HepG2 (cell line): ENCODE results near the gene TOP2A. TPM values are rescaled to one million over a fixed set of nuclear protein-coding genes. Genes with fewer than 3 reads are reported as not detected.

Source experiments
- BRF2 ChIP-seq: sonication (generic); formaldehyde crosslinking; IDR thresholded peaks from 2 replicates; pipeline ENCODE4 v1.8.1; 2022; ENCODE audit warnings: mild to moderate bottlenecking, missing genetic modification reagents
- ELF1 ChIP-seq: sonication (generic); formaldehyde crosslinking; IDR thresholded peaks from 2 replicates; pipeline ENCODE4 v1.4.0; 2020; ENCODE audit warnings: missing genetic modification reagents
- FOSL2 ChIP-seq: sonication (generic); formaldehyde crosslinking; IDR thresholded peaks from 2 replicates; pipeline ENCODE4 v1.4.0; 2020; ENCODE audit warnings: missing genetic modification reagents
- GABPA ChIP-seq, 2 experiments: IDR thresholded peaks; 2 replicates each; pipeline ENCODE4 v1.6.1; 2011 to 2016; ENCODE audit warnings: low read depth in 2 of 2, low read length in 1 of 2, missing biosample characterization in 1 of 2, missing genetic modification characterization in 1 of 2
- GATAD1 ChIP-seq: IDR thresholded peaks from 2 replicates; pipeline ENCODE4 v1.6.1; 2016; ENCODE audit warnings: missing genetic modification reagents, missing compliant biosample characterization
- IRF2 ChIP-seq: IDR thresholded peaks from 2 replicates; pipeline ENCODE4 v1.6.1; 2018; ENCODE audit warnings: missing genetic modification reagents, missing compliant biosample characterization
- JUN ChIP-seq: sonication (generic); formaldehyde crosslinking; IDR thresholded peaks from 2 replicates; pipeline ENCODE4 v1.4.0; 2020; ENCODE audit warnings: mild to moderate bottlenecking, missing genetic modification reagents
- KLF13 ChIP-seq: sonication (generic); formaldehyde crosslinking; IDR thresholded peaks from 2 replicates; pipeline ENCODE4 v1.4.0; 2020; ENCODE audit warnings: mild to moderate bottlenecking, missing genetic modification reagents
- MAFG ChIP-seq: sonication (generic); formaldehyde crosslinking; IDR thresholded peaks from 2 replicates; pipeline ENCODE4 v1.5.1; 2020; ENCODE audit warnings: mild to moderate bottlenecking, missing genetic modification reagents
- MTA3 ChIP-seq: sonication (generic); formaldehyde crosslinking; IDR thresholded peaks from 2 replicates; pipeline ENCODE4 v1.4.0; 2020; ENCODE audit warnings: missing genetic modification reagents
- NKX3-1 ChIP-seq: sonication (generic); formaldehyde crosslinking; IDR thresholded peaks from 2 replicates; pipeline ENCODE4 v1.5.0; 2020; ENCODE audit warnings: missing genetic modification reagents
- RBM22 ChIP-seq: fragments of 200-400 bp; formaldehyde crosslinking; optimal IDR thresholded peaks from 2 replicates; pipeline ENCODE3; 2017; ENCODE audit warnings: mild to moderate bottlenecking, low read length, moderate library complexity
- SIN3A ChIP-seq: IDR thresholded peaks from 2 replicates; pipeline ENCODE4 v1.6.1; 2011; ENCODE audit warnings: low read depth, mild to moderate bottlenecking, control low read depth, low read length, borderline replicate concordance
- TFDP1 ChIP-seq: IDR thresholded peaks from 2 replicates; pipeline ENCODE4 v1.6.1; 2016; ENCODE audit warnings: missing compliant biosample characterization, missing genetic modification reagents, borderline replicate concordance
- TFE3 ChIP-seq: IDR thresholded peaks from 2 replicates; pipeline ENCODE4 v1.6.1; 2016
- ZBTB8A ChIP-seq: sonication (generic); formaldehyde crosslinking; IDR thresholded peaks from 2 replicates; pipeline ENCODE4 v1.4.0; 2020; ENCODE audit warnings: mild to moderate bottlenecking, low read depth, missing genetic modification reagents, borderline replicate concordance
- ZNF10 ChIP-seq: sonication (generic); formaldehyde crosslinking; IDR thresholded peaks from 2 replicates; pipeline ENCODE4 v1.4.0; 2020; ENCODE audit warnings: mild to moderate bottlenecking, low read depth, missing genetic modification reagents, borderline replicate concordance
- ZNF138 ChIP-seq: sonication (generic); formaldehyde crosslinking; IDR thresholded peaks from 2 replicates; pipeline ENCODE4 v1.5.0; 2020; ENCODE audit warnings: mild to moderate bottlenecking, low read depth, missing genetic modification reagents
- ZNF143 ChIP-seq: sonication (generic); formaldehyde crosslinking; IDR thresholded peaks from 2 replicates; pipeline ENCODE4 v1.4.0; 2020; ENCODE audit warnings: missing genetic modification reagents
- ZNF224 ChIP-seq: sonication (generic); formaldehyde crosslinking; IDR thresholded peaks from 2 replicates; pipeline ENCODE4 v1.5.0; 2020; ENCODE audit warnings: mild to moderate bottlenecking, missing genetic modification reagents
- ZNF552 ChIP-seq: sonication (generic); formaldehyde crosslinking; IDR thresholded peaks from 2 replicates; pipeline ENCODE4 v1.9.0; 2022; ENCODE audit warnings: missing genetic modification reagents, mild to moderate bottlenecking, borderline replicate concordance
- polyA plus RNA-seq, 8 experiments: library from polyadenylated mRNA; depleted of rRNA in 3 of 8; stranded (reverse) in 7 of 8; unstranded in 1 of 8; fragments of >200 nt; fragmentation: Illumina TruSeq in 4 of 8; extraction: Trizol in 4 of 8; gene quantifications; 2 replicates each; pipeline versions ENCODE4 v1.2.1 to v1.2.3, GENCODE V29; 2011 to 2016; ENCODE audit warnings: low read depth in 4 of 8, missing spikeins in 1 of 8, mixed read lengths in 1 of 8; ENCODE audit not compliant: insufficient read depth in 1 of 8
- total RNA-seq, 5 experiments: library from RNA; depleted of rRNA; stranded (reverse); fragments of >200 nt; fragmentation: Illumina TruSeq; extraction: Trizol; gene quantifications; 2 replicates each; pipeline ENCODE4 v1.2.3, GENCODE V29; 2016; ENCODE audit warnings: low read depth in 1 of 5
- TF ChIP-seq, protein P1 (sequence below): sonication (generic); formaldehyde crosslinking; IDR thresholded peaks from 2 replicates; pipeline ENCODE4 v1.4.0; 2020; ENCODE audit warnings: mild to moderate bottlenecking, low read depth, missing genetic modification reagents
- TF ChIP-seq, protein P2 (sequence below): sonication (generic); formaldehyde crosslinking; IDR thresholded peaks from 2 replicates; pipeline ENCODE4 v1.8.1; 2023; ENCODE audit warnings: mild to moderate bottlenecking, missing genetic modification reagents

The TOP2A gene
- total and polyA plus RNA-seq, 2 of the 13 experiments (the other 11 are each of a cell fraction or from before 2014, with no cell fraction given) = 108 to 327 TPM

DNA sequence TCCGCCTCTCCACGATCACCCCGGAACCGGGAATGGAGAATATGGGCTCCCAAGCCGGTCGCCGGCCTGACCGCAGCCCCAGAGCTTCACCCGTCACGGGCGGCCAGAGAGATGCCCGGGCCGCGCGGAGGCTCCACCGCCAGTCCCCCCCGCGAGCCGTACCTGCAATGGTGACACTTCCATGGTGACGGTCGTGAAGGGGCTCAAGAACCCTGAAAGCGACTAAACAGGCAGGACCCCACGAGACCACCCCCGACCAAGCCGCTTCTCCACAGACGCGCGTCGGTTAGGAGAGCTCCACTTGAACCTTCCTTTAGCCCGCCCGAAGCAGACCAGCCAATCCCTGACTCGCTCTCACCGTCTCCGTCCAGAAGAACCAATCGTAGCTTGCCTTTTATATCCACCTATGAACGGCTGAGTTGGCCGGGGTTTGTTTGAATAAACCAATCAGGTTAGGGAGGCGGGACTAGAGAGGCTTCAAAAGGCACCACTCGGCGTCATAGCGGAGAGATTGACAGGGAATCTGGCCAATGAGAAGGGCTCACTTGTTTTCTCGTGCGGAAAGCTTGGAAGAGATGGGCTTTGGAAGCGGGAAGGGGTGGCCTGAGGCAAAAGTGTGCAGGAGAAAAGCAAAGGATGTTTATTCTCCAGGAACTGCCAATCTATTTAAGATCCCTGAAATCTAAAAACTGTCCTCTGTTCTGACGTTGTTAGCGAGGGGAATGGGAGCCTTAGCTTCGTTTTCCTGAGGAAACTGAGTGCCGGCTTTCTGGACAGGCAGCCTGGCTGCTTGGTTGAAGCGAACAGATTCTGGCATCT lies at the start of gene TOP2A (continued):
- peak; percentile 91; the same call in 1 of the 2 replicates for TF ChIP-seq BRF2 (CRISPR knock-in tag)
- TF ChIP-seq GABPA (IDR thresholded peaks at IDR 0.05; ENCODE audit: low read depth, low read length) = no peak
- 0 out of 2 replicates have a peak, but pooled peaks have one; percentile 36 for TF ChIP-seq GABPA (CRISPR knock-in tag; IDR thresholded peaks at IDR 0.05; ENCODE audit: low read depth)
- TF ChIP-seq KLF13 (CRISPR knock-in tag) = no peak
- no peak; the same call in 1 of the 2 replicates for TF ChIP-seq ELF1 (CRISPR knock-in tag)
- peak; percentile 97; the same call in 1 of the 2 replicates for TF ChIP-seq SIN3A
- no peak for TF ChIP-seq MAFG (CRISPR knock-in tag)
- TF ChIP-seq, protein P1, sequence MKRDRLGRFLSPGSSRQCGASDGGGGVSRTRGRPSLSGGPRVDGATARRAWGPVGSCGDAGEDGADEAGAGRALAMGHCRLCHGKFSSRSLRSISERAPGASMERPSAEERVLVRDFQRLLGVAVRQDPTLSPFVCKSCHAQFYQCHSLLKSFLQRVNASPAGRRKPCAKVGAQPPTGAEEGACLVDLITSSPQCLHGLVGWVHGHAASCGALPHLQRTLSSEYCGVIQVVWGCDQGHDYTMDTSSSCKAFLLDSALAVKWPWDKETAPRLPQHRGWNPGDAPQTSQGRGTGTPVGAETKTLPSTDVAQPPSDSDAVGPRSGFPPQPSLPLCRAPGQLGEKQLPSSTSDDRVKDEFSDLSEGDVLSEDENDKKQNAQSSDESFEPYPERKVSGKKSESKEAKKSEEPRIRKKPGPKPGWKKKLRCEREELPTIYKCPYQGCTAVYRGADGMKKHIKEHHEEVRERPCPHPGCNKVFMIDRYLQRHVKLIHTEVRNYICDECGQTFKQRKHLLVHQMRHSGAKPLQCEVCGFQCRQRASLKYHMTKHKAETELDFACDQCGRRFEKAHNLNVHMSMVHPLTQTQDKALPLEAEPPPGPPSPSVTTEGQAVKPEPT (CRISPR knock-in tag) = no peak
- no peak for TF ChIP-seq ZNF224 (CRISPR knock-in tag)
- TF ChIP-seq TFDP1 (CRISPR knock-in tag) = peak; percentile 97
- TF ChIP-seq TFE3 (CRISPR knock-in tag) = no peak
- no peak for TF ChIP-seq ZNF10
- no peak for TF ChIP-seq JUN (CRISPR knock-in tag)
- no peak for TF ChIP-seq MTA3
- peak; percentile 91 for TF ChIP-seq GATAD1 (CRISPR knock-in tag)
- no peak for TF ChIP-seq ZBTB8A (CRISPR knock-in tag)
- TF ChIP-seq, protein P2, sequence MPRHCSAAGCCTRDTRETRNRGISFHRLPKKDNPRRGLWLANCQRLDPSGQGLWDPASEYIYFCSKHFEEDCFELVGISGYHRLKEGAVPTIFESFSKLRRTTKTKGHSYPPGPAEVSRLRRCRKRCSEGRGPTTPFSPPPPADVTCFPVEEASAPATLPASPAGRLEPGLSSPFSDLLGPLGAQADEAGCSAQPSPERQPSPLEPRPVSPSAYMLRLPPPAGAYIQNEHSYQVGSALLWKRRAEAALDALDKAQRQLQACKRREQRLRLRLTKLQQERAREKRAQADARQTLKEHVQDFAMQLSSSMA (CRISPR knock-in tag) = no peak
- no peak for TF ChIP-seq RBM22
- 0 out of 2 replicates have a peak, but pooled peaks have one; percentile 41 for TF ChIP-seq IRF2 (CRISPR knock-in tag)
- no peak for TF ChIP-seq NKX3-1 (CRISPR knock-in tag)
- TF ChIP-seq ZNF138 (CRISPR knock-in tag) = 0 out of 2 replicates have a peak, but pooled peaks have one; percentile 78
- TF ChIP-seq ZNF143 (CRISPR knock-in tag) = no peak
- TF ChIP-seq ZNF552 (CRISPR knock-in tag) = no peak
- no peak; the same call in 1 of the 2 replicates for TF ChIP-seq FOSL2 (CRISPR knock-in tag)
